HEK293 (cell line): ENCODE data around the gene OPCML.

ENCODE experiments used
- CTCF ChIA-PET: fragments of 350-600 bp; formaldehyde crosslinking; extraction: SDS; loops from one replicate; lab custom pipeline; 2021; ENCODE audit warnings: antibody characterized with exemption; lab: Yijun Ruan, JAX
- POLR2A ChIA-PET: fragments of 300-600 bp; formaldehyde crosslinking; extraction: SDS; loops from one replicate; lab custom pipeline; 2020; ENCODE audit warnings: antibody characterized with exemption, inconsistent platforms; lab: Yijun Ruan, JAX
- H3K27ac ChIP-seq: fragments of 200-500 bp; sonication (Bioruptor generic); 2 replicates; pipeline ENCODE4 v1.5.1; 2014; ENCODE audit warnings: low read depth, low read length, control low read depth, inconsistent platforms; ENCODE audit errors: extremely low read depth
- H3K36me3 ChIP-seq, 2 experiments: fragments of 200-500 bp in 1 of 2; sonication (Bioruptor generic) in 1 of 2; 1 replicate in 1 of 2; 2 replicates in 1 of 2; pipeline ENCODE4 v1.5.1; 2014 to 2017; ENCODE audit warnings: inconsistent platforms in 2 of 2, low read length in 2 of 2; ENCODE audit not compliant: control insufficient read depth in 2 of 2, insufficient read depth in 1 of 2
- H3K4me1 ChIP-seq: fragments of 200-500 bp; sonication (Bioruptor generic); 2 replicates; pipeline ENCODE4 v1.5.1; 2014; ENCODE audit warnings: mild to moderate bottlenecking, low read length, inconsistent platforms; ENCODE audit not compliant: control insufficient read depth, insufficient read depth
- H3K4me3 ChIP-seq: 2 replicates; pipeline ENCODE4 v1.5.1; 2011; ENCODE audit warnings: low read depth, mild to moderate bottlenecking, control low read depth, low read length, moderate library complexity
- H3K9me3 ChIP-seq: fragments of 200-500 bp; sonication (Bioruptor generic); 2 replicates; pipeline ENCODE4 v1.5.1; 2014; ENCODE audit warnings: low read depth, low read length, inconsistent platforms; ENCODE audit not compliant: control insufficient read depth, insufficient read depth
- BCL11A ChIP-seq: fragments of 450-650 bp; formaldehyde crosslinking; IDR thresholded peaks from 2 replicates; pipeline ENCODE4 v1.5.1; 2016; ENCODE audit warnings: low read depth, missing biosample characterization, missing genetic modification characterization
- GFI1B ChIP-seq: fragments of 450-650 bp; formaldehyde crosslinking; IDR thresholded peaks from 2 replicates; pipeline ENCODE4 v1.5.1; 2016; ENCODE audit warnings: missing biosample characterization, missing genetic modification characterization
- HOXA7 ChIP-seq: sonication (generic); formaldehyde crosslinking; IDR thresholded peaks from 2 replicates; pipeline ENCODE4 v1.8.1; 2022; ENCODE audit warnings: missing genetic modification reagents, borderline replicate concordance
- KLF1 ChIP-seq: fragments of 450-650 bp; formaldehyde crosslinking; IDR thresholded peaks from 2 replicates; pipeline ENCODE4 v1.5.1; 2016; ENCODE audit warnings: missing biosample characterization, missing genetic modification characterization
- TCF7L2 ChIP-seq: IDR thresholded peaks from 2 replicates; pipeline ENCODE4 v1.6.1; 2011; ENCODE audit warnings: low read depth, mild to moderate bottlenecking, inconsistent platforms, low read length, moderate library complexity, borderline replicate concordance
- ZBTB6 ChIP-seq: fragments of 450-650 bp; formaldehyde crosslinking; IDR thresholded peaks from 2 replicates; pipeline ENCODE4 v1.5.1; 2017; ENCODE audit warnings: missing biosample characterization, missing genetic modification characterization
- ZNF10 ChIP-seq: fragments of 450-650 bp; formaldehyde crosslinking; IDR thresholded peaks from 2 replicates; pipeline ENCODE4 v1.5.1; 2017; ENCODE audit warnings: missing biosample characterization, missing genetic modification characterization
- ZNF157 ChIP-seq: fragments of 450-650 bp; formaldehyde crosslinking; IDR thresholded peaks from 2 replicates; pipeline ENCODE4 v1.5.1; 2016; ENCODE audit warnings: missing biosample characterization, missing genetic modification characterization
- ZNF18 ChIP-seq: fragments of 450-650 bp; formaldehyde crosslinking; IDR thresholded peaks from 2 replicates; pipeline ENCODE4 v1.5.1; 2016; ENCODE audit warnings: missing biosample characterization, missing genetic modification characterization
- ZNF184 ChIP-seq: fragments of 450-650 bp; IDR thresholded peaks from 2 replicates; pipeline ENCODE4 v1.5.1; 2018; ENCODE audit warnings: missing biosample characterization, mild to moderate bottlenecking, missing genetic modification characterization
- ZNF19 ChIP-seq: fragments of 450-650 bp; formaldehyde crosslinking; IDR thresholded peaks from 2 replicates; pipeline ENCODE4; 2016; ENCODE audit warnings: missing biosample characterization, missing genetic modification characterization, low read depth
- ZNF302 ChIP-seq: fragments of 450-650 bp; formaldehyde crosslinking; IDR thresholded peaks from 2 replicates; pipeline ENCODE4 v1.5.1; 2016; ENCODE audit warnings: missing biosample characterization, missing genetic modification characterization, low read depth
- ZNF362 ChIP-seq: fragments of 450-650 bp; formaldehyde crosslinking; IDR thresholded peaks from 2 replicates; pipeline ENCODE4 v1.5.1; 2016; ENCODE audit warnings: missing biosample characterization, missing genetic modification characterization
- ZNF366 ChIP-seq: fragments of 450-650 bp; formaldehyde crosslinking; conservative IDR thresholded peaks from 2 replicates; pipeline ENCODE4 v1.5.1; 2016; ENCODE audit warnings: missing biosample characterization, missing genetic modification characterization
- ZNF423 ChIP-seq: fragments of 450-650 bp; formaldehyde crosslinking; IDR thresholded peaks from 2 replicates; pipeline ENCODE4 v1.5.1; 2016; ENCODE audit warnings: missing biosample characterization, missing genetic modification characterization
- ZNF449 ChIP-seq: fragments of 450-650 bp; formaldehyde crosslinking; IDR thresholded peaks from 2 replicates; pipeline ENCODE4 v1.5.1; 2017; ENCODE audit warnings: missing biosample characterization, mild to moderate bottlenecking, missing genetic modification characterization, moderate library complexity
- ZNF473 ChIP-seq: fragments of 450-650 bp; formaldehyde crosslinking; IDR thresholded peaks from 2 replicates; pipeline ENCODE4 v1.5.1; 2017; ENCODE audit warnings: missing biosample characterization, missing genetic modification characterization
- ZNF501 ChIP-seq: fragments of 450-650 bp; formaldehyde crosslinking; IDR thresholded peaks from 2 replicates; pipeline ENCODE4 v1.5.1; 2016; ENCODE audit warnings: missing biosample characterization, missing genetic modification characterization
- ZNF514 ChIP-seq: fragments of 450-650 bp; formaldehyde crosslinking; IDR thresholded peaks from 2 replicates; pipeline ENCODE4 v1.5.1; 2016; ENCODE audit warnings: missing biosample characterization, missing genetic modification characterization
- ZNF624 ChIP-seq: fragments of 450-650 bp; formaldehyde crosslinking; IDR thresholded peaks from 2 replicates; pipeline ENCODE4 v1.5.1; 2017; ENCODE audit warnings: missing biosample characterization, missing genetic modification characterization
- ZNF654 ChIP-seq: fragments of 450-650 bp; formaldehyde crosslinking; IDR thresholded peaks from 2 replicates; pipeline ENCODE4 v1.5.1; 2016; ENCODE audit warnings: low read depth, missing biosample characterization, missing genetic modification characterization
- ZNF704 ChIP-seq: fragments of 450-650 bp; formaldehyde crosslinking; IDR thresholded peaks from 2 replicates; pipeline ENCODE4 v1.5.1; 2016; ENCODE audit warnings: missing biosample characterization, missing genetic modification characterization
- ZNF776 ChIP-seq: fragments of 450-650 bp; formaldehyde crosslinking; IDR thresholded peaks from 2 replicates; pipeline ENCODE4 v1.5.0; 2017; ENCODE audit warnings: missing biosample characterization, missing genetic modification characterization, borderline replicate concordance
- ZSCAN5A ChIP-seq: fragments of 450-650 bp; formaldehyde crosslinking; IDR thresholded peaks from 2 replicates; pipeline ENCODE4 v1.5.1; 2016; ENCODE audit warnings: missing biosample characterization, missing genetic modification characterization

Gene OPCML

GRCh38 chr11:133041181-133041580, 491.1 kb downstream of the OPCML start:
- Histone ChIP-seq H3K9me3 (no peaks in the 10 kb centered on the region), H3K4me1 (no peaks in the 10 kb centered on the region), H3K4me3 (no peak overlapping the region), H3K36me3 (no peaks in the 10 kb centered on the region), H3K27ac (no peak overlapping the region)
- no peak for TF ChIP-seq ZNF10
- TF ChIP-seq ZNF501 (tag by site-specific recombination): no peak
- TF ChIP-seq HOXA7 (CRISPR knock-in tag): no peak
- no peak for TF ChIP-seq ZNF18
- TF ChIP-seq ZSCAN5A (tag by site-specific recombination): no peak
- no peak for TF ChIP-seq GFI1B (tag by site-specific recombination)
- no peak for TF ChIP-seq ZNF157 (tag by site-specific recombination)
- no peak for TF ChIP-seq ZNF302 (tag by site-specific recombination)
- no peak for TF ChIP-seq ZNF473
- TF ChIP-seq ZNF366 (tag by site-specific recombination): no peak
- no peak for TF ChIP-seq ZNF449 (tag by site-specific recombination)
- TF ChIP-seq ZNF19 (tag by site-specific recombination): no peak
- TF ChIP-seq ZNF514 (tag by site-specific recombination): no peak
- TF ChIP-seq TCF7L2: no peak
- TF ChIP-seq ZNF423: no peak
- TF ChIP-seq BCL11A: no peak
- TF ChIP-seq ZBTB6 (tag by site-specific recombination): no peak
- no peak for TF ChIP-seq ZNF704
- TF ChIP-seq ZNF654: no peak
- no peak for TF ChIP-seq ZNF624 (tag by site-specific recombination)
- ChIA-PET POLR2A (no interaction called here), CTCF (interaction anchor here (0.5 kb wide), 1 partner anchor 92 kb away, joined by 3 read pairs; no protein-coding TSS in a partner anchor)

- Histone ChIP-seq H3K9me3 (no peaks in the 10 kb centered on the region), H3K4me3 (no peak overlapping the region), H3K4me1 (no peaks in the 10 kb centered on the region), H3K36me3 (no peaks in the 10 kb centered on the region), H3K27ac (no peak overlapping the region)
- CTCF ChIA-PET: interaction anchor here (0.6 to 0.9 kb wide), 3 partner anchors 356 to 1502 kb away, joined by 3 to 5 read pairs (median 4); no protein-coding TSS in a partner anchor
- TF ChIP-seq ZNF776 (no peak), ZNF184 (no peak), KLF1 (no peak), ZNF362 (no peak)
- POLR2A ChIA-PET: no interaction called here
Measured at GRCh38 chr11:133040289-133040900, 491.9 kb downstream of the OPCML start.
